GM19397 (cell line): ENCODE data around the gene THAP2.
A peak's percentile ranks its signal among the peaks of the same experiment; 100 is the strongest.

Experiments
- ATAC-seq: cut with Tn5 transposase; IDR thresholded peaks from one replicate; pipeline ENCODE4 v1.9.1; 2021; ENCODE audit warnings: mild to moderate bottlenecking, moderate library complexity; ENCODE audit not compliant: unreplicated experiment

The THAP2 gene

GRCh38 chr12:71663561-71664410 is at the start of gene THAP2, which contains the start of gene ZFC3H1:
TSS of gene THAP2 (plus strand) at chr12:71664301. CDS start at chr12:71664510, 209 bp downstream.
TSS of gene ZFC3H1 (minus strand) at chr12:71663848. CDS start at chr12:71663610, 238 bp downstream.
- peak; percentile 92 for ATAC-seq

DNA sequence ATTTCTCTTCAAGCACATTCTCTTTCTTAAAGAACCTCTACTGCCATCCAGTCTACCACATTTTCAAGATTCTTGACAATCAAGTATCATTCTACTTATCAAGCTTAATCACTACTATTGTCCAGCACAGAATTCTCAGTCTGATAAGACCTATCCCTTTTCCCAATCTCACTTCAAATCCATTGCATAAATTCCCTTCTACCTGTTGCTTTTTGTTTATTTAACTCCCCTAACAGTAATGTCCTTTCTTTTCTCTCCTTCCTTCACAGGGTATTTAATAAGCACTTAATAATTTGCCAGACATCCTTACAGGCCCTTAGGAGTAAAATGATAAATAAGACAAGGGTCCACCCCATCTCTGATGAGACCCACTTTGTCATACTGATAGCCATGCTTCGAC is 42.2 kb upstream of the THAP2 start:
- ATAC-seq, result no peak

GRCh38 chr12:71625476-71625875 is 38.6 kb upstream of the THAP2 start:
- no peak for ATAC-seq

- ATAC-seq, result peak; percentile 59
Observed at GRCh38 chr12:71626098-71626497, 38.0 kb upstream of the THAP2 start.

DNA sequence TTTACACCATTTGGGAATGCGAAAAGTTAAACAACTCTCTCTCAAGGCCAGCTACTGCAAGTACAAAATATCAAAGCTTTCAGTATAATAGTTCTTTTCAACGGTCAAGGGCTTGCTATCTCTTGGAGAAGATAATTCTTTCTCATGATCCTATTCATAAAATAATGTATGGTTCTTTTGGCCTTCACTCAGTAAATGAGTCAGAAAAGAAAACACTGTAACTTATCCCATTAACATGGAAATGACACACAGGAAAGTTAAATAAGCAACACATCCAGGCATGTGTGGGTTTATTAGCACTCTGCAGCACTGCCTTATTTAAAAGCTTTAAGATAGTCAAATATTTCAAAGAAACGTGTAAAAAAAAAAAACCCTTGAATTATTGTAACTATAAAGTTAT is 37.3 kb upstream of the THAP2 start:
- ATAC-seq, result no peak

DNA sequence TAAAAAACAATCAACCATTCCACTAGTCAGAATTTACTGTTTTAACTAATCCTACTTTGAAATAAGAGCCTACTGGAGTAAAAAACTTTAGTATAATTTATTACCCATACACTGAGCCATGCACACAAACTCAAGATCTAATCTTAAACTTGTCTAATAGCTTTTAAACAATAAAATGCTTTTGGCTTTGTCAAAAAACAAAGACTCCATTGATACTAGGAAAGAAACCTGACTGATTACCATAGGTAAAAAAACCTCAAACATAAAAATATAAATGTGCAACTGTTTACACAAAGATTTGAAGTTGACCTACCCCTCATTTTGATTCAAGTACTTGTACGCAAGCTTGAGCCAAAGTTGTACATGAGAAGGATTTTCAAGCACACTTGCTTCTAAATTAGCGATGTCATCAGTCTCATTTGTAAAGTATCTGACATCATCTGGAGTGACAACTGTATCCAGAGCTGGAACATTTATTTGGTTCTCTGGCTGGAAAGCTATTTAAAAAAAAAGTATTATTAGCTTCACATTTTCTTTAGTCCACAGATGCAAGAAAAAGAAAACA is 36.6 kb upstream of the THAP2 start:
- ATAC-seq, result no peak

GRCh38 chr12:71636704-71637115 is 27.4 kb upstream of the THAP2 start:
- ATAC-seq, result peak; percentile 55

DNA sequence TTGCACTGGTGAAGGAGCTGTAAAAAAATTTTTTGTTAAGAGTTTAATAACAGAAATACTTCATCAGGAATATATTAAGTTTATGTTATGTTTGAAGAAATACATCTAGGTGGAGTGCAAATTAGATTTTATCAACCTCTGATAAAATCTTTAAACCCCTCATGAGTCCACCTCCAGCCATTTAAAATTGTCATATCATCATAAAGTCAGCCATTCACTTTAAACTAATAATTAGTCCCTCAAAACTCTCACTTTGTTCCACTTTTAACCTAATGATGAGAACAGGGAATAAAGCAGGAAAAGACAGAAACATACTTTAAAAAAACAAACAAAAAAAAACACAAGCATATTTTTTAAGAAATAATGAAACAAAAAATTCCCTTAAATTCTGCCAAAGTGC is 25.6 kb upstream of the THAP2 start:
- ATAC-seq, result no peak

GRCh38 chr12:71639341-71639760 is 24.8 kb upstream of the THAP2 start:
- no peak for ATAC-seq

DNA sequence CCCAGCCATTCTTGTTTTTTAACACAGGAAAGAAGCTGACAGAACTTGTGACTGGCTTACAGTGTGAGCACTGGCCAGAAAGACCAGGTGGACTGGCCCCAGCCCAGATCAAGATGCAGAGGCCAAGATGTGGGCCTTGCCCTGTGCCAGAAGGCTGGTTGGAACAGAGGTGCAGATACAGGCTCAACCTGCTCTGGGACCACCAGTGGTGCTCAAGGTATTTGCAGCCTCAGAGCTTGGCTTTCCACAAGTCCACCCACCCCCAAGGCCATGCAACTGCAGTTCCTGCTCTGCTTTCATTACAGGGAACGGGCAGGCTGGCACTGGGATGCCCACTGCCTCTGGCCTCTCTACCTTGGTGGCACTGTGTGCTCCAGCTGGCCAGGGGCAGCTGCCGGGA is 23.8 kb upstream of the THAP2 start:
- ATAC-seq, result no peak

DNA sequence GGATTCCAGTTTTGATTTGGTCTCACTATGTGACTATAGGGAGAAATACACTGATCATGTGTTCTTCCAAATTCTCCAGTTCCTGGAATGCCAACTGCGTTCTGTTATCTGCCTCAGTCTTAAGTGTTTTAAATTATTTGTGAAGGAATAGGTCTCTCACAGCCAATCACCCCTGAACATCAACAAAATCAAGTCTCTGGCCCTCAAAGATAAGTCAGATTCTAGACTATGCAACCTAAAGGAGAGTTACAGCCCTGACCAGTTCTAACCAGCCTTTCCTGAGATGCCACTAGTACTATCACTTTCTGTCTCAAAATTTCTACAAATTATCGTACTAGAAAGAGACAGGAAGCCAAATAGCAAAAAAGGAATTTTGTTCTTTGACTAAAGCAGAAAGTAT is 22.7 kb upstream of the THAP2 start:
- ATAC-seq, result no peak

DNA sequence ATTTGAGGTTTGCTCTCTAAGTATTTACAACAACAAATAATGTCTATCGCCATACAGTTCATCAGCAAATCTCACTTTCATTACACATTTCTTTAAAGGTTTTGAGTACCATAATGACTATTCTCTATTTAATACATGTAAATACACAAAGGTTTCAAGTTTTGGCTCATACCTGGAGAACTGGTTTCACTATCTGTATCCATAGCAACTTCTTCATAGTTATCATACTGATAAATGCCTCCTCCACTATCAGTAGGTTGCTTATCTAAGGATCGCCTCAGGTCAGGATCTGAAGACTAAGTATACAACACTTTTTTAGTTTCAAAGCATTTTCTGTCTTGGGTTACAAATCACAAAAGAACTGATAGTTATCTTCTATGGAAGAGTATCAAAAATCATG is 21.8 kb upstream of the THAP2 start:
- no peak for ATAC-seq

DNA sequence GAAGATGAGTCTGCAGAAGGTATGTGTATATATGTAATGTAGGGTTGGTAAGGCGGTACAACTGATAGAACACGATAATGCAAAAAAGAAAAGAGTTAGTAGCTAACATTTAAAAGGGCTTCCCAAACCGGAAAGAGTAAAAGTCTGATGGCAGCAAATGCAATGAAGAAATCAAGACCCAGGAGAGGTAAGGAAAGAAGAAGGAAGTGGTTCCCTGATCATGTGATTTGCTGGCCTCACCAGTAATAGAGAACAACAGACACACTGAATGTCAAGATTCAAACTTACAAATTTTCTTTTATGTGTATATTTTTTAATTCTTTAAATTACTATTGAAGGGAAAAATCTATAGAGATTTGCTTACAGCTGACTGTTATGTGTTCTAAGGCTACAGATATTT is 18.8 kb upstream of the THAP2 start:
- no peak for ATAC-seq

DNA sequence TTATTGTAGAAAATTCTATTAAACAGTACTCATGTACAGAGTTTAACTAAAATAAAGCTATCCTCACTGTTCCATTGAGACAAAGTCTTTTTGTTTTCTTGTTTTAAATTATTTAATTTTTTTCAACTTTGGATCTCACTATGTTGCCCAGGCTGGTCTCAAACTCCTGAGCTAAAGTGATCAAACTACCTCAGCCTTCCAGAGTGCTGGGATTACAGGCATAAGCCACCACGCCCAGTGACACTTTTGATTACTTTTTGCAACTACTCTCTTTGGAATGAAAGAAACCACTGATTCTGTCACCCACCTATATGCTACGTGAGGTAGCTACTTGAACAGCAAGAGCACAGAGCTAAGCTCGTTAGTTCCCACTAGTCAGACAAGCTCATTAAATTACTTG is 17.6 kb upstream of the THAP2 start:
- no peak for ATAC-seq

GRCh38 chr12:71648537-71648936 is 15.6 kb upstream of the THAP2 start:
- ATAC-seq, result no peak

- no peak for ATAC-seq
Observed at GRCh38 chr12:71649401-71649800, 14.7 kb upstream of the THAP2 start.

GRCh38 chr12:71652656-71653055 is 11.4 kb upstream of the THAP2 start:
- ATAC-seq, result no peak

DNA sequence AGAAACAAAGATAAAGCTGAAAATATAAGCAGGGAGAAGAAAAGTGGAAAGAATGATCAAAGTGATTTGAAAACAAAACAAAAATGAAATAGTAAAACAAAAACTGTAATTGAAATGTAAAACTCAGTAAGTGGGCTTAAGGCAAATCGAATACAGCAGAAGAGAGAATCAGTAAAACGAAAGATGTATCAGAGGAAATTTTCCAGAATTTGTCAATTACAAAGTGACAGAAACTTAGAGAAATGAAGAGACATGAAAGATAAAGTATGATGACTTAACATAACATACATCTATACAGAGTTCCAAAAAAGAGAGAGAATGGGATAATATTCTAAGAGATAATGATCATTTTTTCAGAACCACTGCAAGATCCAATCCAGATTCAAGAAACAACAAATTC is 11.0 kb upstream of the THAP2 start:
- no peak for ATAC-seq

DNA sequence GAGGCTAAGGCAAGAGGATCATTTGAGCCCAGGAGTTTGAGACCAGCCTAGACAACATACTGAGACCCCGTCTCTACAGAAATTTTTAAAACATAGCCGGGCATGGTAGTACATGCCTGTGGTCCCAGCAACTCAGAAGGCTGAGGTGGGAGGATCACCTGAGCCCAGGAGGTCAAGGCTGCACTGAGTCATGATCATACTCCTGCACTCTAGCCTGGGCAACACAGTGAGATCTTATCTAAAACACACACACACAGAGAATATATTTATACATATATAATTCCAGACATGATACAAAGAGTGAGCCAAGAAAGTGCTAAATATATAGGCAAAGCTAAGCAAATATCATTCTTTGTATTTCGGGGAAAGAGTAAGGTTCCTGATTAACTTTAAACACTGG is 9.9 kb upstream of the THAP2 start:
- ATAC-seq, result no peak

GRCh38 chr12:71655495-71655894 is 8.6 kb upstream of the THAP2 start:
- ATAC-seq, result no peak

DNA sequence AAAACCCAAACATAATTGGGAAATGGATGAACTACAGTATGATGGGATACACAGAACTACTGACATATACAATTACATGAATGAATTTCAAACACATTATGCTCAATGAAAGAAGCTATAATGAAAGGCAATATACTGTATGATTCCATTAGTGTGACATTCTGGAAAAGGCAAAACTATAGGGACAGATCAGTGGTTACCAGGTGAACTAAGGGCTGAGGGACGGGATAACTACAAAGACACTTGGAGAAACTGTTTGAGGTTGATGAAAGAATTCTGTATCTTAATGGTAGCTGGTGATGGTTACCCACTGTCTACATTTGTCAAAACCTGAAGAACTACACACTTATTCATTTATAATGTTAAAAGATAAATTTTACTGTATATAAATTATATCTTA is 8.2 kb upstream of the THAP2 start:
- no peak for ATAC-seq

GRCh38 chr12:71656740-71657139 is 7.4 kb upstream of the THAP2 start:
- ATAC-seq, result no peak
